ENCODE data around the gene RAB27A.

The RAB27A gene

GRCh38 chr15:55202206-55202605 lies 87.4 kb downstream of the RAB27A start:
- H3K9ac ChIP-seq (ENCODE audit: low read depth, low read length), result no peak overlapping the region
- no peaks in the 10 kb centered on the region for H3K4me1 ChIP-seq (ENCODE audit: control insufficient read depth, insufficient read depth, low read length)
- no peaks in the 10 kb centered on the region for H3K27me3 ChIP-seq (ENCODE audit: control insufficient read depth, insufficient read depth, low read length)
- no peaks in the 10 kb centered on the region for H3K9me3 ChIP-seq (ENCODE audit: control insufficient read depth, insufficient read depth, low read length)
- no peak overlapping the region for H3K4me3 ChIP-seq (ENCODE audit: low read depth, low read length)
- no peaks in the 10 kb centered on the region for H3K36me3 ChIP-seq (ENCODE audit: control insufficient read depth, insufficient read depth, low read length)

DNA sequence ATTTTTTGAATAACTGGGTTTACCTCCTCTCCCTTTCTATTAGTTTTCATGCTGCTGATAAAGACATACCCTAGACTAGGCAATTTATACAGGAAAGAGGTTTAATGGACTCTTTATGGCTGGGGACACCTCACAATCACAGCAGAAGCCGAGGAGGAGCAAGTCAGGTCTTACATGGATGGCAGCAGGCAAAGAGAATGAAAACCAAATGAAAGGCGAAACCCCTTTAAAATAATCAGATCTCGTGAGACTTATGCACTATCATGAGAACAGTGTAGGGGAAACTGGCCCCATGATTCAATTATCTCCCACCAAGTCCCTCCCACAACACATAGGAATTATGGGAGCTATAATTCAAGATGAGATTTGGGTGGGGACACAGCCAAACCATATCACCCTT lies 90.9 kb downstream of the RAB27A start:
- Histone ChIP-seq H3K4me1 (ENCODE audit: control insufficient read depth, insufficient read depth, low read length) (peaks cover 7% of the 10 kb centered on the region), H3K4me3 (ENCODE audit: low read depth, low read length) (no peak overlapping the region), H3K9ac (ENCODE audit: low read depth, low read length) (no peak overlapping the region), H3K27me3 (ENCODE audit: control insufficient read depth, insufficient read depth, low read length) (no peaks in the 10 kb centered on the region), H3K36me3 (ENCODE audit: control insufficient read depth, insufficient read depth, low read length) (no peaks in the 10 kb centered on the region), H3K9me3 (ENCODE audit: control insufficient read depth, insufficient read depth, low read length) (no peaks in the 10 kb centered on the region)

- H3K4me1 ChIP-seq (ENCODE audit: control insufficient read depth, insufficient read depth, low read length), result peaks cover 7% of the 10 kb centered on the region
- no peaks in the 10 kb centered on the region for H3K27me3 ChIP-seq (ENCODE audit: control insufficient read depth, insufficient read depth, low read length)
- H3K9me3 ChIP-seq (ENCODE audit: control insufficient read depth, insufficient read depth, low read length), result no peaks in the 10 kb centered on the region
- H3K9ac ChIP-seq (ENCODE audit: low read depth, low read length), result peak overlapping the region; percentile 91
- H3K4me3 ChIP-seq (ENCODE audit: low read depth, low read length), result peak overlapping the region; percentile 97
- H3K36me3 ChIP-seq (ENCODE audit: control insufficient read depth, insufficient read depth, low read length), result no peaks in the 10 kb centered on the region
Observed at GRCh38 chr15:55197719-55198118, 91.9 kb downstream of the RAB27A start.

- no peaks in the 10 kb centered on the region for H3K9me3 ChIP-seq (ENCODE audit: control insufficient read depth, insufficient read depth, low read length)
- peaks cover 7% of the 10 kb centered on the region for H3K4me1 ChIP-seq (ENCODE audit: control insufficient read depth, insufficient read depth, low read length)
- H3K36me3 ChIP-seq (ENCODE audit: control insufficient read depth, insufficient read depth, low read length), result no peaks in the 10 kb centered on the region
- peak overlapping the region; percentile 91 for H3K9ac ChIP-seq (ENCODE audit: low read depth, low read length)
- H3K4me3 ChIP-seq (ENCODE audit: low read depth, low read length), result peak overlapping the region; percentile 97
- H3K27me3 ChIP-seq (ENCODE audit: control insufficient read depth, insufficient read depth, low read length), result no peaks in the 10 kb centered on the region
Observed at GRCh38 chr15:55197362-55197705, 92.3 kb downstream of the RAB27A start.

- Histone ChIP-seq H3K36me3 (ENCODE audit: control insufficient read depth, insufficient read depth, low read length) (peaks cover 4% of the 10 kb centered on the region), H3K4me1 (ENCODE audit: control insufficient read depth, insufficient read depth, low read length) (peaks cover 7% of the 10 kb centered on the region), H3K27me3 (ENCODE audit: control insufficient read depth, insufficient read depth, low read length) (no peaks in the 10 kb centered on the region), H3K4me3 (ENCODE audit: low read depth, low read length) (peak within 1 kb of the TSS; percentile 97), H3K9ac (ENCODE audit: low read depth, low read length) (peak within 1 kb of the TSS; percentile 99), H3K9me3 (ENCODE audit: control insufficient read depth, insufficient read depth, low read length) (no peaks in the 10 kb centered on the region)
Observed at GRCh38 chr15:55196458-55197361, 92.9 kb downstream of the RAB27A start, which contains the start of gene RSL24D1. TSS of gene RSL24D1 (minus strand) at chr15:55196941. CDS start at chr15:55196890, 51 bp downstream.

GRCh38 chr15:55195996-55196395 lies 93.6 kb downstream of the RAB27A start:
- Histone ChIP-seq H3K4me3 (ENCODE audit: low read depth, low read length) (peak overlapping the region; percentile 97), H3K9ac (ENCODE audit: low read depth, low read length) (peak overlapping the region; percentile 99), H3K36me3 (ENCODE audit: control insufficient read depth, insufficient read depth, low read length) (peaks cover 4% of the 10 kb centered on the region), H3K4me1 (ENCODE audit: control insufficient read depth, insufficient read depth, low read length) (peaks cover 7% of the 10 kb centered on the region), H3K27me3 (ENCODE audit: control insufficient read depth, insufficient read depth, low read length) (no peaks in the 10 kb centered on the region), H3K9me3 (ENCODE audit: control insufficient read depth, insufficient read depth, low read length) (no peaks in the 10 kb centered on the region)

- no peak overlapping the region for H3K4me3 ChIP-seq (ENCODE audit: low read depth, low read length)
- no peak overlapping the region for H3K9ac ChIP-seq (ENCODE audit: low read depth, low read length)
- no peaks in the 10 kb centered on the region for H3K9me3 ChIP-seq (ENCODE audit: control insufficient read depth, insufficient read depth, low read length)
- H3K4me1 ChIP-seq (ENCODE audit: control insufficient read depth, insufficient read depth, low read length), result peaks cover 7% of the 10 kb centered on the region
- H3K36me3 ChIP-seq (ENCODE audit: control insufficient read depth, insufficient read depth, low read length), result peaks cover 4% of the 10 kb centered on the region
- H3K27me3 ChIP-seq (ENCODE audit: control insufficient read depth, insufficient read depth, low read length), result no peaks in the 10 kb centered on the region
Observed at GRCh38 chr15:55194256-55194655, 95.4 kb downstream of the RAB27A start.

GRCh38 chr15:55186331-55186730 lies 103.3 kb downstream of the RAB27A start:
- H3K9me3 ChIP-seq (ENCODE audit: control insufficient read depth, insufficient read depth, low read length), result no peaks in the 10 kb centered on the region
- H3K36me3 ChIP-seq (ENCODE audit: control insufficient read depth, insufficient read depth, low read length), result peaks cover 7% of the 10 kb centered on the region
- H3K27me3 ChIP-seq (ENCODE audit: control insufficient read depth, insufficient read depth, low read length), result no peaks in the 10 kb centered on the region
- H3K4me3 ChIP-seq (ENCODE audit: low read depth, low read length), result no peak overlapping the region
- H3K4me1 ChIP-seq (ENCODE audit: control insufficient read depth, insufficient read depth, low read length), result no peaks in the 10 kb centered on the region
- no peak overlapping the region for H3K9ac ChIP-seq (ENCODE audit: low read depth, low read length)

DNA sequence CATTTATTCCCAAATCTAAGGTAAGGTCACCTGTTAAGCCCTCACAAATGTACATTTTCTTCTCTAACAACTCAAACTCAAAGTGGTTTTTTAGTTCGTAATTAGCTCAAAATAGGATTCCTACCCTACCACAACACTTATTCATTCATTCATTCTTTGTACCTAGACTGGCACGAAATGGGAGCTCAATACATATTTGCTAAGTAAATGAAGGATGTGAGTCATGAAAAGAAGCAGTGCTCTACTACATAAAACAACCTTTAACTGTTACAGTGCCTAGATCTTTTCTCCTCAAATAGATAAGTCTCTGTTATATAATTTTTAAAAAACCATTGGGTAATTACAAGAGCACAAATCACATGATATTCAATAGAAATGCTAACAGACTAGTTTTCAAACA lies 105.9 kb downstream of the RAB27A start:
- H3K36me3 ChIP-seq (ENCODE audit: control insufficient read depth, insufficient read depth, low read length), result peaks cover 7% of the 10 kb centered on the region
- H3K9me3 ChIP-seq (ENCODE audit: control insufficient read depth, insufficient read depth, low read length), result no peaks in the 10 kb centered on the region
- no peaks in the 10 kb centered on the region for H3K4me1 ChIP-seq (ENCODE audit: control insufficient read depth, insufficient read depth, low read length)
- H3K27me3 ChIP-seq (ENCODE audit: control insufficient read depth, insufficient read depth, low read length), result no peaks in the 10 kb centered on the region
- no peak overlapping the region for H3K4me3 ChIP-seq (ENCODE audit: low read depth, low read length)
- H3K9ac ChIP-seq (ENCODE audit: low read depth, low read length), result no peak overlapping the region

- Histone ChIP-seq H3K4me1 (ENCODE audit: control insufficient read depth, insufficient read depth, low read length) (no peaks in the 10 kb centered on the region), H3K27me3 (ENCODE audit: control insufficient read depth, insufficient read depth, low read length) (no peaks in the 10 kb centered on the region)
Observed at GRCh38 chr15:55179141-55179540, 110.5 kb downstream of the RAB27A start.

GRCh38 chr15:55170361-55170760 lies 119.3 kb downstream of the RAB27A start:
- Histone ChIP-seq H3K9me3 (ENCODE audit: control insufficient read depth, insufficient read depth, low read length) (no peaks in the 10 kb centered on the region), H3K36me3 (ENCODE audit: control insufficient read depth, insufficient read depth, low read length) (no peaks in the 10 kb centered on the region), H3K27me3 (ENCODE audit: control insufficient read depth, insufficient read depth, low read length) (no peaks in the 10 kb centered on the region), H3K4me1 (ENCODE audit: control insufficient read depth, insufficient read depth, low read length) (no peaks in the 10 kb centered on the region), H3K4me3 (ENCODE audit: low read depth, low read length) (no peak overlapping the region), H3K9ac (ENCODE audit: low read depth, low read length) (no peak overlapping the region)

More at GRCh38 chr15:55179141-55179540, 110.5 kb downstream of the RAB27A start:
- Histone ChIP-seq H3K9me3 (ENCODE audit: control insufficient read depth, insufficient read depth, low read length) (no peaks in the 10 kb centered on the region), H3K9ac (ENCODE audit: low read depth, low read length) (no peak overlapping the region), H3K36me3 (ENCODE audit: control insufficient read depth, insufficient read depth, low read length) (peaks cover 7% of the 10 kb centered on the region), H3K4me3 (ENCODE audit: low read depth, low read length) (no peak overlapping the region)

- H3K4me3 ChIP-seq (ENCODE audit: low read depth, low read length), result no peak overlapping the region
- no peaks in the 10 kb centered on the region for H3K27me3 ChIP-seq (ENCODE audit: control insufficient read depth, insufficient read depth, low read length)
- H3K9ac ChIP-seq (ENCODE audit: low read depth, low read length), result no peak overlapping the region
- no peaks in the 10 kb centered on the region for H3K4me1 ChIP-seq (ENCODE audit: control insufficient read depth, insufficient read depth, low read length)
- no peaks in the 10 kb centered on the region for H3K9me3 ChIP-seq (ENCODE audit: control insufficient read depth, insufficient read depth, low read length)
- H3K36me3 ChIP-seq (ENCODE audit: control insufficient read depth, insufficient read depth, low read length), result no peaks in the 10 kb centered on the region
Observed at GRCh38 chr15:55168350-55168974, 121.2 kb downstream of the RAB27A start.

Measured in iPS-15b (cell line).